ENCODE results near the gene NABP2. TPM values are rescaled to one million over a fixed set of nuclear protein-coding genes. Genes with fewer than 3 reads are reported as not detected.
"Not testable (repeated sequence)": the region's sequence is repeated elsewhere in the genome, so short reads cannot be mapped to it uniquely, and the experiment has no call there.

NABP2 gene
- total and polyA plus RNA-seq, 10 of the 15 experiments (the other 5 are each of a cell fraction or from before 2014, with no cell fraction given), result 20.7 to 97.9 (median 60.9) TPM

DNA sequence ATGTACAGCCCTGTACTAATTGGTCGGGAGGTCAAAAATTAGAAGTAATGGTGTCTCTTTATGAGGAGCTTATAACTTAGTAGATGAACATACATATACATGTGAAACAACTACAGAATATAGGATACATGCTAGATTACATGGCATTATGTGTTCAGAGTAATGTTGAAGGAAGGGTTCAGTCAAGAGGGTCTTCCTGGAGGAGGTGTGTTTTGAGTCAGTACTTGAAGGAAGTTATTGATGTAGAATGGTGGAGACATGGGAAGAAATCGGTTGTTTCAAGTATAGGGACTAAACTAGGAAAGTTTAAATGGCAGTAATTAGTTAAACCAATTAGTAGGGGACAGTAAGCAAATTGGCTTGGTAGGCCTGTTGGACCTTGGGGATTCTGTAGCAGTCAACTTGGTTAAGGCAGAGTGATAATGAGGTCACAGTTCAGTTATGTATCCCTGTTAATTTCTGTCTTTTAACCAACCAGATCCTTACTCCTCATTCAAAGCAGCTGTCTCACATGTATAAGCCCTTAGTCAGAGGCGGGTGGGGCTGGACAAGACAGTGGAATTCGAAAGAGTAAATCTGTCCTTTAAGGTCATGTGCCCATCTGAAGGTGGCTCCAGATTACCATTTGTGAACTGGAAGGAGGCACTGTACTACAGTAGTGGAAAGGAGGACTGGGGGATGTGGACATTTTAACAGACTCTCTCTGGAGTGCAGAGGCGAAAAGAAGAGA lies 37.5 kb downstream of the NABP2 start (continued):
- no peak for TF ChIP-seq ZBED1 (IDR thresholded peaks at IDR 0.05; ENCODE audit: borderline replicate concordance)
- TF ChIP-seq TAF1 (IDR thresholded peaks at IDR 0.05; ENCODE audit: borderline replicate concordance, low read depth, low read length), result no peak
- TF ChIP-seq ZZZ3 (IDR thresholded peaks at IDR 0.05; ENCODE audit: control insufficient read depth, insufficient read length, low read depth), result no peak
- TF ChIP-seq WRNIP1 (IDR thresholded peaks at IDR 0.05; ENCODE audit: borderline replicate concordance, low read depth, low read length), result no peak

DNA sequence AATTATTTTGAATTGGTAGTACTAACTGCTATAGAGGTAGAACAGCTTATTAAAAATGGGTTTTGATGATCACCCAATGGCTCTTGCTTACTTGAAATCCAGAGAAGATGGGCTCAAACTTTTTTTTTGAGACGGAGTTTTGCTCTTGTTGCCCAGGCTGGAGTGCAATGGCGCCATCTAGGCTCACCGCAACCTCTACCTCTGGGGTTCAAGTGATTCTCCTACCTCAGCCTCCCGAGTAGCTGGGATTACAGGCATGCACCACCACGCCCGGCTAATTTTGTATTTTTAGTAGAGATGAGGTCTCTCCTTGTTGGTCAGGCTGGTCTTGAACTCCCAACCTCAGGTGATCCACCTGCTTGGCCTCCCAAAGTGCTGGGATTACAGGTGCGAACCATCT lies 38.8 kb downstream of the NABP2 start:
- H3K4me1 ChIP-seq (ENCODE audit: control insufficient read depth, insufficient read depth, low read length); H3K36me3 ChIP-seq (ENCODE audit: control insufficient read depth in 2 of 2, insufficient read depth in 2 of 2, low read length in 1 of 2); H4K20me1 ChIP-seq (ENCODE audit: control insufficient read depth, insufficient read depth); H3K27ac ChIP-seq (ENCODE audit: control insufficient read depth, insufficient read depth); H3K4me3 ChIP-seq; BruUV-seq (replicated peaks); DNase-seq (ENCODE audit: low read depth, low spot score); POLR2A ChIA-PET; SMC1A ChIA-PET (ENCODE audit: uncharacterized antibody, unreplicated experiment); in situ Hi-C loops (cut with MboI); RAD21 ChIA-PET (ENCODE audit: unreplicated experiment); H2AFZ ChIP-seq (ENCODE audit: control insufficient read depth, low read depth, low read length); H3K27me3 ChIP-seq (replicated peaks in 1 of 2; ENCODE audit: control insufficient read depth in 2 of 2, insufficient read depth in 2 of 2, low read length in 1 of 2); H3K4me2 ChIP-seq (ENCODE audit: control insufficient read depth, insufficient read depth); H3K79me2 ChIP-seq (ENCODE audit: control insufficient read depth, insufficient read depth, low read length); H3K9ac ChIP-seq (ENCODE audit: control insufficient read depth, insufficient read depth, low read length); ATAC-seq; H3K9me3 ChIP-seq (replicated peaks; ENCODE audit: control insufficient read depth, insufficient read depth, low read length); FAIRE-seq: not testable (repeated sequence)
- CTCF ChIA-PET, result interaction anchor here (0.7 to 1.6 kb wide), 4 partner anchors 27 to 201 kb away, joined by 3 to 5 read pairs (median 4); no protein-coding TSS in a partner anchor
- intact Hi-C loops (cut with micrococcal nuclease; ENCODE audit: unreplicated experiment), result loop anchor here (10.0 kb wide), 1 partner anchor 202 kb away; the partner anchor contains the start of gene SPRYD4
- WGBS (ENCODE audit: insufficient coverage, insufficient replicate concordance, low lambda C conversion rate, missing lambda C conversion rate), result 84% methylated on average over 7 of the region's 7 CpGs

DNA sequence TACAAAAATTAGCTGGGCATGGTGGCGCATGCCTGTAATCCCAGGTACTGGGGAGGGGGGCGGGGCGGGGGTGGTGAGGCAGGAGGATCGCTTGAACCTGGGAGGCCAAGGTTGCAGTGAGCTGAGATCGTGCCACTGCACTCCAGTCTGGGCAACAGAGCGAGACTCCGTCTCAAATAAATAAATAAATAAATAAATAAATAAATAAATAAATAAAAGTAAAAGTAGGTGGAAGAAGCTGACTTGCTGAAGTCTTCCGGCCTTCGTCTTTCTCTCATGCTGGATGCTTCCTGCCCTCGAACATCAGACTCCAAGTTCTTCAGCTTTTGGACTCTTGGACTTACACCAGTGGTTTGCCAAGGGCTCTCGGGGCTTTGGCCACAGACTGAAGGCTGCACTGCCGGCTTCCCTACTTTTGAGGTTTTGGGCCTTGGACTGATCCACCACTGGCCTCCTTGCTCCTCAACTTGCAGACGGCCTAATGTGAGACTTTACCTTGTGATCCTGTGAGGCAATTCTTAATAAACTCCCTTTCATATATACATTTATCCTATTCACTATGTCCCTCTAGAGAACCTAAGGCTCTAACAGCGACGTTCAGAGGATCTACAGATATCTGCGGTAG lies 42.0 kb downstream of the NABP2 start:
- H3K9me3 ChIP-seq (replicated peaks; ENCODE audit: control insufficient read depth, insufficient read depth, low read length); H3K79me2 ChIP-seq (ENCODE audit: control insufficient read depth, insufficient read depth, low read length); H3K27me3 ChIP-seq (replicated peaks in 1 of 2; ENCODE audit: control insufficient read depth in 2 of 2, insufficient read depth in 2 of 2, low read length in 1 of 2); ATAC-seq; FAIRE-seq; in situ Hi-C loops (cut with MboI); H3K4me1 ChIP-seq (ENCODE audit: control insufficient read depth, insufficient read depth, low read length); H4K20me1 ChIP-seq (ENCODE audit: control insufficient read depth, insufficient read depth); BruUV-seq (replicated peaks); H3K36me3 ChIP-seq (ENCODE audit: control insufficient read depth in 2 of 2, insufficient read depth in 2 of 2, low read length in 1 of 2); DNase-seq (ENCODE audit: low read depth, low spot score): not testable (repeated sequence)
- ChIA-PET CTCF (interaction anchor here (0.6 to 4.5 kb wide), 9 partner anchors 9 to 219 kb away, joined by 3 to 25 read pairs (median 7); partner anchors contain the start of genes ANKRD52, RNF41 and STAT2), SMC1A (ENCODE audit: uncharacterized antibody, unreplicated experiment) (interaction anchor here (0.6 to 2.0 kb wide), 4 partner anchors 18 to 434 kb away, joined by 3 to 9 read pairs (median 4); no protein-coding TSS in a partner anchor), POLR2A (interaction anchor here (0.5 to 2.0 kb wide), 9 partner anchors 9 to 354 kb away, joined by 3 to 7 read pairs (median 3); partner anchors contain the start of gene RNF41), RAD21 (ENCODE audit: unreplicated experiment) (interaction anchor here (0.5 to 2.1 kb wide), 5 partner anchors 19 to 198 kb away, joined by 3 to 10 read pairs (median 5); partner anchors contain the start of genes RNF41 and SMARCC2)
- H2AFZ ChIP-seq (ENCODE audit: control insufficient read depth, low read depth, low read length), result peak overlapping the region; percentile 98
- peak overlapping the region; percentile 96 for H3K4me2 ChIP-seq (ENCODE audit: control insufficient read depth, insufficient read depth)
- intact Hi-C loops (cut with micrococcal nuclease; ENCODE audit: unreplicated experiment), result loop anchor here (2.0 to 10.0 kb wide), 2 partner anchors 35 to 199 kb away; partner anchors contain the start of genes CS and SPRYD4
- WGBS (ENCODE audit: insufficient coverage, insufficient replicate concordance, low lambda C conversion rate, missing lambda C conversion rate), result 56% methylated on average over 16 of the region's 16 CpGs
- peak overlapping the region; percentile 41; the same call in 1 of the 2 replicates for H3K27ac ChIP-seq (ENCODE audit: control insufficient read depth, insufficient read depth)
- peak overlapping the region; percentile 68 for H3K4me3 ChIP-seq
- peak overlapping the region; percentile 65 for H3K9ac ChIP-seq (ENCODE audit: control insufficient read depth, insufficient read depth, low read length)

Measured in GM12878 (cell line).